GM21786 (cell line): Measurements from ENCODE around the gene APBB3.

Experiments used
- ATAC-seq: cut with Tn5 transposase; IDR thresholded peaks from one replicate; pipeline ENCODE4 v1.9.1; 2021; ENCODE audit not compliant: unreplicated experiment

The APBB3 gene

DNA sequence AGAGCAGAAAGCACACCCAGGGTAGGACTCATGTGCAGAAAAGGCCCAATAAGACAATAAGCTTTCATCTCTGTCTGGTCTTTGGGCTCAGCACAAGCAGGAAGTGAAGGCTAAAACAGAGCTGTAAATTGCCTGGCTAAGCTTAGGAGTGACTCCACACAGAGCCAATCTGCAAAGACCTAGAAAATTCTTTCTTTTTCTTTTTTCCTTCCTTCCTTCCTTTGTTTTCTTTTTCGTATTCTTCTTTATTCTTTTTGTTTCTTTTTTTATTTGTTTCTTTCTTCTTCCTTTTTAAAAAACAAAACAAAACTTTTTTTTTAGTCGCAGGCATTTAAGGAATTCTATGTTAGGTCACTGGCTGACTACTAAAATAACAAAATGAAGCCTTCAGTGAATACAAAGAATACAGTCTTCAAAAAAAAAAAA lies 12.4 kb upstream of the APBB3 start:
- ATAC-seq, result no peak

DNA sequence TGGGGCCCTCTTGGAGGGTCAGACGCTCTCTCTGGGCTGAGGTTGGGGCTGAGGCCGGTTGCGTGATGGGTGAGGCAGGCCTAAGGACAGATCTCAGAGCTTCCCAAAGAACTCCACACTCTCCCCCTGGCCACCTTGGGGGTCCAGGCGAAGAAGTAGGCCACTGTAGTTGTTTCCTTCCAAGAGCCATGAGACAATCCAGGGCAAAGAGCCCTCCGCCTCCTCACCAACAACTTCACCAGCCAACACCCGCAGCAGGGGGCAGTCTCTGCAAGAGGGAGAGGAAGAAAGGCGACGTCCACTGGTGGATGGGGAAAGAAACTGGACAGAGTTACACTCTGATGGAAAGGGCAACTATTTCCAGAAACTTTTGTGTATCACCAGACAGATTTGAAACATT lies 10.9 kb upstream of the APBB3 start:
- no peak for ATAC-seq

DNA sequence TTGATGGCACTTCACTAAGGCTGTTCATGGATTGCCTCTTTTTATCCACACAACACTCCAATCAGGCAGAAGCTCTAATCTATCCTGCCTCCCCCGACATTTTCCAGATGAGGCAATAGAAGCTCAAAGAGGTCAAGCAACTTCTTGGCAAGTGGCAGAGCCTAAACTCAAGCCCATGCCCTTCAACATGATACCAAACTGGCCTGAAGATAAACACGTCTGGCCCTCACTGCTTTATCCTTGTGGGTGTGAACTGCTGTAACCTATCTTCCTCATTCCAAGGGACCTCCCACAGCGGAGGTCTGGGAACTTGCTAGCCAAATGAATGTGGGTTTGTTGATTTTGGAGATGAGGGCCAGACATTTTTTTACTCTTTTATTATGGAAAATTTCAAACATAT lies 9.8 kb upstream of the APBB3 start:
- ATAC-seq, result no peak

DNA sequence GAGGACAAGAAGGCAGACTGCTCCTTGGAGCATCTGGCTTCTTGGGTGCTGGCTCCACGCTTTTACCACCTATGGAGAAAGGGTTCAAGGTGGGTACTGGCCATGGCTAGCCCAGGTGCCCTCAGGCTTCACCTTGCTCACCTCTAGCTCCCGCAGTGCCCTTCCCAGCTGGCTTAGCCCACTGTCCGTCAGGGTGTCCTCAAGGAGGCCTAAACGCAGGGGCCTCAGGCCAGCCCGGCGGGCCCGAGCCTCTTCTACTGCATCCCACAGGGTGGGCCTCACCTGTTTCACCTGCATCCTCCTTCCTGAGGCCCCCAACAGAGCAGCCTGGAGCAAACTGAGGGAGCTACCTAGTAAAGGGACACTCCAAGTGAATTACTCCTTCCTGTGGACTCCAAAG lies 9.3 kb upstream of the APBB3 start:
- no peak for ATAC-seq

GRCh38 chr5:140571105-140571504 lies 6.7 kb upstream of the APBB3 start:
- ATAC-seq, result no peak

GRCh38 chr5:140570488-140570887 lies 6.1 kb upstream of the APBB3 start:
- no peak for ATAC-seq

DNA sequence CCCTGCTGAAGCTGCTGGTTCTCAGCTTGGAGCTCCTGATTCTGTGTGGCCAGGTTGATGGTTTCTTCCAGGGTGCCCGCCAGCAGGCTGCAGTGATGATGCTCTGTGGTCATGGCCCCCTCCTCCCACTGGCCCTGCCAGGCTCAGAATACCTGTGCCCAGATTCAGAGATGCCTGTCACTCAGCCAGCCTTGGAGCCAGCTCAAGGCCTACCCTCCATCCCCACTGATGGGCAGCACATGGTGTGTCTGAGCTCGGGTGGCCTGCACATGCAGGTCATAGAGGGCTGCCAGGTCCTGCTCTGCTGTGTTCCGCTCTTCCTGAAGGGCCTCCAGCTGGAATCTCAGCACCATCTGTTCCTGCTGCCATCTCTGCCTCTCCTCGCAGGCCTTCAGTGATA lies 5.7 kb upstream of the APBB3 start:
- ATAC-seq, result no peak

GRCh38 chr5:140569197-140569596 lies 4.8 kb upstream of the APBB3 start:
- peak; percentile 33 for ATAC-seq

GRCh38 chr5:140568443-140569063 lies 4.2 kb upstream of the APBB3 start:
- no peak for ATAC-seq

GRCh38 chr5:140567871-140568270 lies 3.5 kb upstream of the APBB3 start:
- no peak for ATAC-seq

DNA sequence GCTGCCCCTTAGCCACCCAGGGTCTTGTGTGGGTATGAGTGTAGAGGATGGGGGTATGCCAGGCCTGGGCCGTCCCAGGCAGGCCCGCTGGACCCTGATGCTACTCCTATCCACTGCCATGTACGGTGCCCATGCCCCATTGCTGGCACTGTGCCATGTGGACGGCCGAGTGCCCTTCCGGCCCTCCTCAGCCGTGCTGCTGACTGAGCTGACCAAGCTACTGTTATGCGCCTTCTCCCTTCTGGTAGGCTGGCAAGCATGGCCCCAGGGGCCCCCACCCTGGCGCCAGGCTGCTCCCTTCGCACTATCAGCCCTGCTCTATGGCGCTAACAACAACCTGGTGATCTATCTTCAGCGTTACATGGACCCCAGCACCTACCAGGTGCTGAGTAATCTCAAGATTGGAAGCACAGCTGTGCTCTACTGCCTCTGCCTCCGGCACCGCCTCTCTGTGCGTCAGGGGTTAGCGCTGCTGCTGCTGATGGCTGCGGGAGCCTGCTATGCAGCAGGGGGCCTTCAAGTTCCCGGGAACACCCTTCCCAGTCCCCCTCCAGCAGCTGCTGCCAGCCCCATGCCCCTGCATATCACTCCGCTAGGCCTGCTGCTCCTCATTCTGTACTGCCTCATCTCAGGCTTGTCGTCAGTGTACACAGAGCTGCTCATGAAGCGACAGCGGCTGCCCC lies 2.9 kb upstream of the APBB3 start:
- no peak for ATAC-seq

DNA sequence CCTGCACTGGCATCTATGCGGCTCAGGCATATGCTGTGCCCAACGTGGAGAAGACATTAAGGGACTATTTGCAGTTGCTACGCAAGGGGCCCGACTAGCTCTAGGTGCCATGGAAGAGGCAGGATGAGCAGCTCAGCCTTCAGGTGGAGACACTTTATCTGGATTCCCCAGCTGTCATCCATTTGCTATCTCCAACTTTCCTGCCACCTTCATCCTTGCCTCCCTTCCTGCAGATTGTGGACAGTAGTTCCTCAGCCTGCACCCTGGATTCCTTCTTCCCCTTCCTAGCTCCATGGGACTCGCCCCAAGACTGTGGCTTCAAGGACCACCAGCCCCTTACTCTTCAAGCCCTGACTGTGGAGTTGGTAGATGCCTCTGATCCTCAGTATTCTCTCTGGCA lies 2.3 kb upstream of the APBB3 start:
- ATAC-seq, result no peak

- ATAC-seq, result no peak
Measured at GRCh38 chr5:140565780-140566095, 1.3 kb upstream of the APBB3 start.

GRCh38 chr5:140565024-140565779 lies 804 bp upstream of the APBB3 start:
- peak; percentile 3 for ATAC-seq

DNA sequence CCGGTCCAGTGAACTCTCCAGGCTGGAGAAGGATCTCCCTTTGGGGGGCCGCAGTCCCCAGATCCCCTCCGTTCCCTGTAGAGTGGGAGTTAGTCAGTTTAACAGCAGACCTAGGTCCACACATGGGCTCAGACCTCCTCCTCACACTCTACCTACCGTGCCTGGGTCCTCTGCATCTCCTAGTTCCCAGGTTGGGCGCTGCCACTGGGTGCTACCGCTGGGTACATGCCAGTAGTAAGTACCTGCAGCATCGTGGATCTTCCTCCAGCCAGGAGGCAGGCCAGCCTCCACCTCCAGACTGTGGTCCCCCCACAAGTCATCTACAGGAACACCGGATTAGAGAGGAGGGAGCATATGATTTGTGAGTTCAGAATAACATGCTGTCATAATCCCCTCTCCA lies 802 bp downstream of the APBB3 start:
- ATAC-seq, result no peak

- no peak for ATAC-seq
Measured at GRCh38 chr5:140561753-140562523, 2.5 kb downstream of the APBB3 start.

- ATAC-seq, result no peak
Measured at GRCh38 chr5:140560227-140560626, 4.2 kb downstream of the APBB3 start.

GRCh38 chr5:140558542-140558941 lies 5.9 kb downstream of the APBB3 start:
- ATAC-seq, result no peak

GRCh38 chr5:140557965-140558364 lies 6.4 kb downstream of the APBB3 start:
- no peak for ATAC-seq

GRCh38 chr5:140557136-140557805 lies 7.1 kb downstream of the APBB3 start, which contains the start of gene SRA1:
Gene SRA1, minus strand, starts transcription at chr5:140557473. Its CDS starts 21 bp downstream, at chr5:140557452.
- ATAC-seq, result peak; percentile 95

- ATAC-seq, result no peak
Measured at GRCh38 chr5:140556438-140556837, 8.0 kb downstream of the APBB3 start.
